Glomerular endothelial cell (primary cell): ENCODE measurements around the gene PML. TPM values are rescaled to one million over a fixed set of nuclear protein-coding genes. Genes with fewer than 3 reads are reported as not detected.

ENCODE experiments used
- DNase-seq: peaks from one replicate; pipeline ENCODE4 v3.0.0-alpha.2; 2011; ENCODE audit warnings: low read depth, low spot score; ENCODE audit errors: extremely low read depth
- total RNA-seq: library from RNA; depleted of rRNA; stranded (reverse); fragments of >200 nt; gene quantifications from 2 replicates; pipeline ENCODE4 v1.2.3, GENCODE V29; 2015

Gene PML
- total RNA-seq = 196 and 216 TPM in 2 replicates

GRCh38 chr15:73994413-73994883 lies at the start of gene PML:
Gene PML, plus strand, starts transcription at chr15:73994716. Its CDS starts 97 bp downstream, at chr15:73994813.
- DNase-seq = peak; percentile 81

- DNase-seq = no peak
These were observed 49.4 kb upstream of the PML start for GRCh38 chr15:73945130-73945508.

- DNase-seq = no peak
These were observed 48.3 kb upstream of the PML start for GRCh38 chr15:73946046-73946721.

- DNase-seq = no peak
These were observed 47.6 kb upstream of the PML start for GRCh38 chr15:73946795-73947370.

- DNase-seq = no peak
These were observed 46.9 kb upstream of the PML start for GRCh38 chr15:73947651-73948050.

GRCh38 chr15:73948396-73948795 lies 46.1 kb upstream of the PML start:
- no peak for DNase-seq

GRCh38 chr15:73948982-73949381 lies 45.5 kb upstream of the PML start:
- no peak for DNase-seq

- no peak for DNase-seq
These were observed 45.0 kb upstream of the PML start for GRCh38 chr15:73949496-73949895.

GRCh38 chr15:73950479-73950830 lies 44.1 kb upstream of the PML start:
- no peak for DNase-seq

- peak; percentile 85 for DNase-seq
These were observed 43.5 kb upstream of the PML start for GRCh38 chr15:73950831-73951561.

- DNase-seq = no peak
These were observed 42.9 kb upstream of the PML start for GRCh38 chr15:73951601-73952000.

- DNase-seq = no peak
These were observed 42.2 kb upstream of the PML start for GRCh38 chr15:73952171-73952912.

GRCh38 chr15:73952913-73953750 lies 41.4 kb upstream of the PML start:
- DNase-seq = no peak

GRCh38 chr15:73954188-73955145 lies 40.0 kb upstream of the PML start:
- no peak for DNase-seq

- no peak for DNase-seq
These were observed 39.2 kb upstream of the PML start for GRCh38 chr15:73955326-73955725.

GRCh38 chr15:73955861-73956742 lies 38.4 kb upstream of the PML start:
- no peak for DNase-seq

- DNase-seq = peak; percentile 50
These were observed 37.8 kb upstream of the PML start for GRCh38 chr15:73956743-73957135.

- DNase-seq = no peak
These were observed 37.2 kb upstream of the PML start for GRCh38 chr15:73957276-73957675.
